ENCODE measurements around the gene MYLK.
A peak's percentile ranks its signal among the peaks of the same experiment; 100 is the strongest.

MYLK gene

GRCh38 chr3:123621186-123621849 lies 262.8 kb downstream of the MYLK start:
- DNase-seq (ENCODE audit: low spot score) = no peak
- H3K18ac ChIP-seq (ENCODE audit: low read length) = no peak overlapping the region

GRCh38 chr3:123620343-123620742 lies 263.8 kb downstream of the MYLK start:
- Histone ChIP-seq H3K18ac (ENCODE audit: low read length) (no peak overlapping the region), H3K36me3 (replicated peaks in 1 of 2; ENCODE audit: control insufficient read depth in 2 of 2, insufficient read depth in 2 of 2, low read length in 2 of 2) (peaks cover 21 to 46% of the 10 kb centered on the region in 2 donors), H3K79me1 (ENCODE audit: low read depth, low read length) (no peaks in the 10 kb centered on the region), H4K8ac (ENCODE audit: low read depth, low read length) (no peak overlapping the region), H3K23ac (ENCODE audit: low read depth, low read length, poor library complexity) (no peak overlapping the region), H3K9ac (ENCODE audit: low read depth, low read length, poor library complexity) (no peak overlapping the region), H3K4me2 (ENCODE audit: insufficient read depth, low read length, poor library complexity, severe bottlenecking) (no peak overlapping the region), H2AK5ac (ENCODE audit: low read depth, low read length) (no peak overlapping the region), H3K9me3 (replicated peaks in 1 of 2; ENCODE audit: control insufficient read depth in 2 of 2, insufficient read depth in 1 of 2, low read depth in 1 of 2, low read length in 2 of 2) (peaks cover 0 to 2% of the 10 kb centered on the region in 2 donors), H2BK5ac (ENCODE audit: low read length) (no peak overlapping the region), H3K4ac (ENCODE audit: low read length) (no peak overlapping the region), H4K91ac (ENCODE audit: low read depth, low read length, poor library complexity) (no peak overlapping the region), H2BK12ac (ENCODE audit: low read length) (no peak overlapping the region), H2AFZ (ENCODE audit: low read length) (no peak overlapping the region), H2BK15ac (ENCODE audit: low read length) (no peak overlapping the region), H3K14ac (ENCODE audit: low read length) (no peak overlapping the region), H3K4me3 (ENCODE audit: low read length in 2 of 2) (no peak overlapping the region), H2BK120ac (ENCODE audit: low read depth, low read length) (no peak overlapping the region), H3K4me1 (ENCODE audit: control insufficient read depth in 2 of 2, insufficient read depth in 1 of 2, low read depth in 1 of 2, low read length in 2 of 2) (peaks cover 0 to 11% of the 10 kb centered on the region in 2 donors), H3K27ac (replicated peaks; ENCODE audit: low read length) (no peak overlapping the region), H3K27me3 (ENCODE audit: control insufficient read depth in 3 of 3, insufficient read depth in 3 of 3, low read depth in 1 of 3, low read length in 3 of 3) (no peaks in the 10 kb centered on the region)
- no peak for DNase-seq (ENCODE audit: low spot score)
- no CpG with 5 or more reads among the region's 8 CpGs for WGBS, 2 donors (ENCODE audit: extremely low coverage in 2 of 2, insufficient read length in 2 of 2, insufficient replicate concordance in 1 of 2)

More at GRCh38 chr3:123621186-123621849, 262.8 kb downstream of the MYLK start:
- H3K9ac ChIP-seq (ENCODE audit: low read depth, low read length, poor library complexity) = no peak overlapping the region
- H2BK120ac ChIP-seq (ENCODE audit: low read depth, low read length) = no peak overlapping the region
- H3K4ac ChIP-seq (ENCODE audit: low read length) = no peak overlapping the region
- peaks cover 23 to 41% of the 10 kb centered on the region in 2 donors for H3K36me3 ChIP-seq (replicated peaks in 1 of 2; ENCODE audit: control insufficient read depth in 2 of 2, insufficient read depth in 2 of 2, low read length in 2 of 2)
- peaks cover 0 to 2% of the 10 kb centered on the region in 2 donors for H3K9me3 ChIP-seq (replicated peaks in 1 of 2; ENCODE audit: control insufficient read depth in 2 of 2, insufficient read depth in 1 of 2, low read depth in 1 of 2, low read length in 2 of 2)
- H3K4me1 ChIP-seq (ENCODE audit: control insufficient read depth in 2 of 2, insufficient read depth in 1 of 2, low read depth in 1 of 2, low read length in 2 of 2) = peaks cover 0 to 11% of the 10 kb centered on the region in 2 donors
- H3K14ac ChIP-seq (ENCODE audit: low read length) = no peak overlapping the region
- H3K23ac ChIP-seq (ENCODE audit: low read depth, low read length, poor library complexity) = no peak overlapping the region
- H3K27ac ChIP-seq (replicated peaks; ENCODE audit: low read length) = no peak overlapping the region
- H4K8ac ChIP-seq (ENCODE audit: low read depth, low read length) = no peak overlapping the region
- H3K27me3 ChIP-seq (ENCODE audit: control insufficient read depth in 3 of 3, insufficient read depth in 3 of 3, low read depth in 1 of 3, low read length in 3 of 3) = no peaks in the 10 kb centered on the region
- H2AFZ ChIP-seq (ENCODE audit: low read length) = no peak overlapping the region
- no peaks in the 10 kb centered on the region for H3K79me1 ChIP-seq (ENCODE audit: low read depth, low read length)
- no peak overlapping the region for H2AK5ac ChIP-seq (ENCODE audit: low read depth, low read length)
- WGBS, 2 donors (ENCODE audit: extremely low coverage in 2 of 2, insufficient read length in 2 of 2, insufficient replicate concordance in 1 of 2) = no CpG with 5 or more reads among the region's 7 CpGs
- no peak overlapping the region for H2BK5ac ChIP-seq (ENCODE audit: low read length)
- no peak overlapping the region for H3K4me2 ChIP-seq (ENCODE audit: insufficient read depth, low read length, poor library complexity, severe bottlenecking)
- H2BK12ac ChIP-seq (ENCODE audit: low read length) = no peak overlapping the region
- H4K91ac ChIP-seq (ENCODE audit: low read depth, low read length, poor library complexity) = no peak overlapping the region
- H2BK15ac ChIP-seq (ENCODE audit: low read length) = no peak overlapping the region
- H3K4me3 ChIP-seq (ENCODE audit: low read length in 2 of 2) = no peak overlapping the region

GRCh38 chr3:123618768-123619484 lies 265.2 kb downstream of the MYLK start:
- Histone ChIP-seq H3K27me3 (ENCODE audit: control insufficient read depth in 3 of 3, insufficient read depth in 3 of 3, low read depth in 1 of 3, low read length in 3 of 3) (no peaks in the 10 kb centered on the region), H4K8ac (ENCODE audit: low read depth, low read length) (no peak overlapping the region), H2BK12ac (ENCODE audit: low read length) (no peak overlapping the region), H3K23ac (ENCODE audit: low read depth, low read length, poor library complexity) (no peak overlapping the region), H3K9ac (ENCODE audit: low read depth, low read length, poor library complexity) (no peak overlapping the region), H3K9me3 (replicated peaks in 1 of 2; ENCODE audit: control insufficient read depth in 2 of 2, insufficient read depth in 1 of 2, low read depth in 1 of 2, low read length in 2 of 2) (peaks cover 0 to 2% of the 10 kb centered on the region in 2 donors), H3K4me1 (ENCODE audit: control insufficient read depth in 2 of 2, insufficient read depth in 1 of 2, low read depth in 1 of 2, low read length in 2 of 2) (peaks cover 0 to 11% of the 10 kb centered on the region in 2 donors), H3K4me3 (ENCODE audit: low read length in 2 of 2) (no peak overlapping the region), H3K4ac (ENCODE audit: low read length) (no peak overlapping the region), H3K27ac (replicated peaks; ENCODE audit: low read length) (no peak overlapping the region), H2AK5ac (ENCODE audit: low read depth, low read length) (no peak overlapping the region), H2BK15ac (ENCODE audit: low read length) (no peak overlapping the region), H3K14ac (ENCODE audit: low read length) (no peak overlapping the region), H2AFZ (ENCODE audit: low read length) (no peak overlapping the region), H2BK5ac (ENCODE audit: low read length) (no peak overlapping the region), H3K18ac (ENCODE audit: low read length) (no peak overlapping the region), H4K91ac (ENCODE audit: low read depth, low read length, poor library complexity) (no peak overlapping the region), H3K36me3 (replicated peaks in 1 of 2; ENCODE audit: control insufficient read depth in 2 of 2, insufficient read depth in 2 of 2, low read length in 2 of 2) (peaks cover 17 to 44% of the 10 kb centered on the region in 2 donors), H3K79me1 (ENCODE audit: low read depth, low read length) (no peaks in the 10 kb centered on the region), H3K4me2 (ENCODE audit: insufficient read depth, low read length, poor library complexity, severe bottlenecking) (no peak overlapping the region), H2BK120ac (ENCODE audit: low read depth, low read length) (no peak overlapping the region)
- WGBS, 2 donors (ENCODE audit: extremely low coverage in 2 of 2, insufficient read length in 2 of 2, insufficient replicate concordance in 1 of 2) = no CpG with 5 or more reads among the region's 5 CpGs
- DNase-seq (ENCODE audit: low spot score) = no peak

GRCh38 chr3:123618076-123618708 lies 265.9 kb downstream of the MYLK start:
- WGBS, 2 donors (ENCODE audit: extremely low coverage in 2 of 2, insufficient read length in 2 of 2, insufficient replicate concordance in 1 of 2) = no CpG with 5 or more reads among the region's 7 CpGs
- H3K79me1 ChIP-seq (ENCODE audit: low read depth, low read length) = no peaks in the 10 kb centered on the region

More at GRCh38 chr3:123618076-123618708, 265.9 kb downstream of the MYLK start:
- Histone ChIP-seq H3K36me3 (replicated peaks in 1 of 2; ENCODE audit: control insufficient read depth in 2 of 2, insufficient read depth in 2 of 2, low read length in 2 of 2) (peaks cover 19 to 51% of the 10 kb centered on the region in 2 donors), H2BK15ac (ENCODE audit: low read length) (no peak overlapping the region), H3K23ac (ENCODE audit: low read depth, low read length, poor library complexity) (no peak overlapping the region), H4K91ac (ENCODE audit: low read depth, low read length, poor library complexity) (no peak overlapping the region), H3K14ac (ENCODE audit: low read length) (no peak overlapping the region), H2AK5ac (ENCODE audit: low read depth, low read length) (no peak overlapping the region), H3K4ac (ENCODE audit: low read length) (no peak overlapping the region), H3K4me2 (ENCODE audit: insufficient read depth, low read length, poor library complexity, severe bottlenecking) (no peak overlapping the region), H2BK12ac (ENCODE audit: low read length) (no peak overlapping the region), H3K18ac (ENCODE audit: low read length) (no peak overlapping the region), H3K4me3 (ENCODE audit: low read length in 2 of 2) (no peak overlapping the region), H2BK120ac (ENCODE audit: low read depth, low read length) (no peak overlapping the region), H3K27me3 (ENCODE audit: control insufficient read depth in 3 of 3, insufficient read depth in 3 of 3, low read depth in 1 of 3, low read length in 3 of 3) (no peaks in the 10 kb centered on the region), H3K27ac (replicated peaks; ENCODE audit: low read length) (no peak overlapping the region), H4K8ac (ENCODE audit: low read depth, low read length) (no peak overlapping the region), H3K9me3 (replicated peaks in 1 of 2; ENCODE audit: control insufficient read depth in 2 of 2, insufficient read depth in 1 of 2, low read depth in 1 of 2, low read length in 2 of 2) (peaks cover 0 to 2% of the 10 kb centered on the region in 2 donors), H2BK5ac (ENCODE audit: low read length) (no peak overlapping the region), H2AFZ (ENCODE audit: low read length) (no peak overlapping the region), H3K4me1 (ENCODE audit: control insufficient read depth in 2 of 2, insufficient read depth in 1 of 2, low read depth in 1 of 2, low read length in 2 of 2) (peaks cover 0 to 11% of the 10 kb centered on the region in 2 donors), H3K9ac (ENCODE audit: low read depth, low read length, poor library complexity) (peak overlapping the region; percentile 31)
- DNase-seq (ENCODE audit: low spot score) = no peak

Data from neuronal stem cell (in vitro differentiated cells).